Measurements from ENCODE around the gene CFH. TPM values are rescaled to one million over a fixed set of nuclear protein-coding genes. Genes with fewer than 3 reads are reported as not detected.

The CFH gene
- total RNA-seq, 4 donors from 2014 or later, result 35.7 to 111 (median 60.9) TPM

DNA sequence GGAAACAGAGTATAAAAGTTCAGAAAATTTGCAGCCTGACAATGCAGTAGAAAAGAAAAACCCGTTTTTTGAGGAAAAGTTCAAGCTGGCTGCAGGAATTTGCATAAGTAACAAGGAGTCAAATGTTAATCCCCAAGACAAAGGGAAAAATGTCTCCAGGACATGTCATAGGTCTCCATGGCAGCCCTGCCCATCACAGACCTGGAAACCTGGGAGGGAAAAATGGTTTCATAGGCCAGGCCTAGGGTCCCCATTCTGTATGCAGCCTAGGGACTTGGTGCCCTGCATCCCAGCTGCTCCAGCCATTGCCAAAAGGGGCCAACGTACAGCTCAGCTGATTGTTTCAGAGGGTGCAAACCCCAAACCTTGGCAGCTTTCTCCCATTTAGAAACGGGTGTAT is 40.0 kb upstream of the CFH start:
- Histone ChIP-seq H3K9me3 (no peaks in the 10 kb centered on the region), H3K27ac (no peak overlapping the region), H3K36me3 (no peaks in the 10 kb centered on the region), H3K4me1 (peaks cover 0 to 28% (median 0%) of the 10 kb centered on the region in 3 donors), H3K27me3 (no peaks in the 10 kb centered on the region), H3K4me3 (no peak overlapping the region)
- ATAC-seq, result no peak
- TF ChIP-seq POLR2A (IDR thresholded peaks at IDR 0.05), result no peak
- TF ChIP-seq EP300 (IDR thresholded peaks at IDR 0.05), result no peak
- TF ChIP-seq, protein P1, sequence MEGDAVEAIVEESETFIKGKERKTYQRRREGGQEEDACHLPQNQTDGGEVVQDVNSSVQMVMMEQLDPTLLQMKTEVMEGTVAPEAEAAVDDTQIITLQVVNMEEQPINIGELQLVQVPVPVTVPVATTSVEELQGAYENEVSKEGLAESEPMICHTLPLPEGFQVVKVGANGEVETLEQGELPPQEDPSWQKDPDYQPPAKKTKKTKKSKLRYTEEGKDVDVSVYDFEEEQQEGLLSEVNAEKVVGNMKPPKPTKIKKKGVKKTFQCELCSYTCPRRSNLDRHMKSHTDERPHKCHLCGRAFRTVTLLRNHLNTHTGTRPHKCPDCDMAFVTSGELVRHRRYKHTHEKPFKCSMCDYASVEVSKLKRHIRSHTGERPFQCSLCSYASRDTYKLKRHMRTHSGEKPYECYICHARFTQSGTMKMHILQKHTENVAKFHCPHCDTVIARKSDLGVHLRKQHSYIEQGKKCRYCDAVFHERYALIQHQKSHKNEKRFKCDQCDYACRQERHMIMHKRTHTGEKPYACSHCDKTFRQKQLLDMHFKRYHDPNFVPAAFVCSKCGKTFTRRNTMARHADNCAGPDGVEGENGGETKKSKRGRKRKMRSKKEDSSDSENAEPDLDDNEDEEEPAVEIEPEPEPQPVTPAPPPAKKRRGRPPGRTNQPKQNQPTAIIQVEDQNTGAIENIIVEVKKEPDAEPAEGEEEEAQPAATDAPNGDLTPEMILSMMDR (IDR thresholded peaks at IDR 0.05), result no peak
- TF ChIP-seq POLR2AphosphoS5 (IDR thresholded peaks at IDR 0.05), result no peak
- 77% methylated on average over 2 of the region's 3 CpGs; no CpG with 5 or more reads in 1 of the 2 donors for WGBS, 2 donors (ENCODE audit: low coverage in 1 of 2)

DNA sequence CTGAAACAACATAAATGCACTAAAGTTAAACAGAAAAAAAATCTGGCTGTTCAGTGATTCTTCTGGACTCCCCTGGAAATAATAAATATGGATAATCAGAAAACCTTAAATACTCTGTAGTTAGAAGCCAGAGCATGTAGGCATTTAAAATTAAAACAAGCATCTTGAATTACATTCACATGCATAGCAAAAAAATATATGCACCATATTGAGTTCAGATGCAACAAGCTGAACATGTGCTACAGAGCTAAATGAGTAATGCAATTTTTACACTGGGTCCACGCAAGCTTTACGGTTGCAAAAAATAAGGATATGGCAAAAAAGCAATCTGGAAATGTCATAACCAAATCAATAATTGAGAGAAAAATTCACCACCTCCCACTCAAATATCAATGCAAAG is 32.1 kb upstream of the CFH start:
- H3K36me3 ChIP-seq, result no peaks in the 10 kb centered on the region
- TF ChIP-seq, protein P1 (IDR thresholded peaks at IDR 0.05), result no peak
- TF ChIP-seq POLR2AphosphoS5 (IDR thresholded peaks at IDR 0.05), result no peak
- no peak for TF ChIP-seq EP300 (IDR thresholded peaks at IDR 0.05)
- TF ChIP-seq POLR2A (IDR thresholded peaks at IDR 0.05), result no peak
- no peak overlapping the region for H3K27ac ChIP-seq
- no peak for ATAC-seq
- H3K4me1 ChIP-seq, result no peaks in the 10 kb centered on the region
- H3K4me3 ChIP-seq, result no peak overlapping the region
- H3K27me3 ChIP-seq, result no peaks in the 10 kb centered on the region
- H3K9me3 ChIP-seq, result no peaks in the 10 kb centered on the region
- 92 to 95% methylated on average over 2 of the region's 2 CpGs for WGBS, 2 donors (ENCODE audit: low coverage in 1 of 2)

DNA sequence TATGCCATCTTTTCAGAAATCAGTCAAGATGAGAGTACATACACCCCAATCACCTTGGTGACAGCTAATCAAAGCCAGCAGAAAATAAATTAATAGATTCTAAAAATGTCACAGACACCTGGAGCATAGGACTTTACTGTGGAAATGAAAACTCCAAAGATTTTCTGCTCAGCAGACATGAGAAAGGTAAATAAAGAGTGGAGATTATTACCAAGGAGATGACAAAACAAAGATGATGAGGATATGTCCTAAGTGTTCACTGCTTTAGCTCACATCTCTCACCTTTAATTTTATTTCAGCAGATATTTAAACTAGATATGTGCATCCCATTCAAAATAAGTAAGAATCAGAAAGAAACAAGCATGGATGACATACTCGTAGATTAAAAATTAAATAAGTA is 28.8 kb upstream of the CFH start:
- Histone ChIP-seq H3K4me3 (no peak overlapping the region), H3K27me3 (no peaks in the 10 kb centered on the region), H3K4me1 (no peaks in the 10 kb centered on the region), H3K27ac (no peak overlapping the region), H3K9me3 (peaks cover 0 to 2% (median 0%) of the 10 kb centered on the region in 3 donors), H3K36me3 (no peaks in the 10 kb centered on the region)
- TF ChIP-seq POLR2A (IDR thresholded peaks at IDR 0.05), result no peak
- TF ChIP-seq POLR2AphosphoS5 (IDR thresholded peaks at IDR 0.05), result no peak
- TF ChIP-seq EP300 (IDR thresholded peaks at IDR 0.05), result no peak
- 91 to 100% methylated on average over 1 of the region's 1 CpG for WGBS, 2 donors (ENCODE audit: low coverage in 1 of 2)
- ATAC-seq, result no peak

DNA sequence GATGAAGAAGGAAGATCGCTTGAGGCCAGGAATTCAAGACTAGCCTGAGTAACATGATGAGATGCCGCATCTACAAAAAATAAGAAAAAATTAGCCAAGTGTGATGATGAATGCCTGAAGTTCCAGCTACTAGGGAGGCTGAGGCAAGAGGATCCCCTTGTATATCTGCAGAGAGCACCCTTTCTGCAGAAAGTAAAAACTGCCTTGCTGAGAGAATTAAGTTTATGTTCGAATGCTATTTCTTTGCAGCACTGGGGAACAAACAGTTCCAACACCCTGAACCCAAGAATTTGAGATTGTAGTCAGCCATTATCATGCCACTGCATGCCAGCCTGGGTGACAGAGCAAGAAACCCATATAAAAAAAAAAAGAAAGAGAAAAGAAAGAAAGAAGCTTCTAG is 23.0 kb upstream of the CFH start:
- Histone ChIP-seq H3K27me3 (no peaks in the 10 kb centered on the region), H3K27ac (no peak overlapping the region), H3K9me3 (peaks cover 0 to 12% (median 0%) of the 10 kb centered on the region in 3 donors), H3K4me3 (no peak overlapping the region), H3K36me3 (no peaks in the 10 kb centered on the region), H3K4me1 (no peaks in the 10 kb centered on the region)
- ATAC-seq, result no peak
- 91 to 100% methylated on average over 1 to 3 of the region's 3 CpGs for WGBS, 2 donors (ENCODE audit: low coverage in 1 of 2)
- no peak for TF ChIP-seq EP300 (IDR thresholded peaks at IDR 0.05)
- no peak for TF ChIP-seq POLR2AphosphoS5 (IDR thresholded peaks at IDR 0.05)
- no peak for TF ChIP-seq POLR2A (IDR thresholded peaks at IDR 0.05)
- TF ChIP-seq, protein P1 (IDR thresholded peaks at IDR 0.05), result no peak

DNA sequence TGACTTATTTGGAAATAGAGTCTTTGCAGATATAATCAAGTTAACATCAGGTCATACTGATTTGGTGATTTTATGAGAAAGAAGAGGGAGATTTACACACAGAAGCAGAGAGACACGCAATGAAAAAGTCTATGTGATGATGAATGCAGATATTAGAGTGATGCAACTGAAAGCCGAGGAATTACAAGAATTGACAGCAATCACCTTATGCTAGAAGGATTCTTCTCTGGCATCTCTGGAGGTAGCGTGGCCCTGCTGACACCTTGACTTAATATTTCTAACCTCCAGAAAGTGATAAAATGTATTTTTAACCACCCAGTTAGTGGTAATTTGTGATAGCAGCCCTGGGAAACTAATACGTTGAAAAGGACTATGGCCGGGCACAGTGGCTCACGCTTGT is 14.2 kb upstream of the CFH start:
- H3K9me3 ChIP-seq, result no peaks in the 10 kb centered on the region
- H3K4me3 ChIP-seq, result no peak overlapping the region
- H3K36me3 ChIP-seq, result no peaks in the 10 kb centered on the region
- H3K4me1 ChIP-seq, result no peaks in the 10 kb centered on the region
- no peak for TF ChIP-seq POLR2A (IDR thresholded peaks at IDR 0.05)
- TF ChIP-seq EP300 (IDR thresholded peaks at IDR 0.05), result no peak
- TF ChIP-seq POLR2AphosphoS5 (IDR thresholded peaks at IDR 0.05), result no peak
- TF ChIP-seq, protein P1 (IDR thresholded peaks at IDR 0.05), result no peak
- WGBS, 2 donors (ENCODE audit: low coverage in 1 of 2), result 93 to 97% methylated on average over 5 to 6 of the region's 6 CpGs
- ATAC-seq, result no peak
- no peak overlapping the region for H3K27ac ChIP-seq
- H3K27me3 ChIP-seq, result no peaks in the 10 kb centered on the region

Measured in gastroesophageal sphincter (tissue), 4 donors.